ENCODE results near the gene FLT1.

The FLT1 gene

DNA sequence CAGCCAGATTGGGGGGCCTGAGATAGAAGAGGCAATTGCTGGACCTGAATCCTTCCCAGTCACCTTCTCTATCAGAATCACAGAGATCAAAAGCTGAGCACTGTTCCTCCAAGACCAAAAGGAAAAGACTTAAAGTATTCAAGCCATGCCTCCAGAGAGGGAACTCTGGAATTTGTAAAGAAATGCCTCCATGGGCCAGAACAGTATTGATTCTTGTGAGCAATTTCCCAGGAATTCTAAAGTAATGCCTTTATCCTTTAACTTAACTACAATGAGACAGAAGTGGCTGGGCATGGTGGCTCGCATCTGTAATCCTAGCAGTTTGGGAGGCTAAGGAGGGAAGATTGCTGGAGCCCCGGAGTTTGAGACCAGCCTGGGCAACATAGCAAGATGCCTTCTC lies 148.8 kb downstream of the FLT1 start:
- peaks cover 45% of the 10 kb centered on the region for H3K4me1 ChIP-seq (ENCODE audit: control insufficient read depth, insufficient read depth, low read length, poor library complexity, severe bottlenecking)
- WGBS, 2 experiments (ENCODE audit: insufficient coverage in 2 of 2), result 76 to 100% methylated on average over 1 to 2 of the region's 2 CpGs
- peak overlapping the region; percentile 85 for H3K27ac ChIP-seq (ENCODE audit: low read depth, low read length, severe bottlenecking)
- no peaks in the 10 kb centered on the region for H3K9me3 ChIP-seq (ENCODE audit: control insufficient read depth, low read length)
- no peak overlapping the region for H3K4me3 ChIP-seq (ENCODE audit: extremely low read depth, insufficient read depth, low read length, poor library complexity, severe bottlenecking)
- peaks cover 9% of the 10 kb centered on the region for H3K36me3 ChIP-seq (ENCODE audit: control insufficient read depth, insufficient read depth, low read length)

DNA sequence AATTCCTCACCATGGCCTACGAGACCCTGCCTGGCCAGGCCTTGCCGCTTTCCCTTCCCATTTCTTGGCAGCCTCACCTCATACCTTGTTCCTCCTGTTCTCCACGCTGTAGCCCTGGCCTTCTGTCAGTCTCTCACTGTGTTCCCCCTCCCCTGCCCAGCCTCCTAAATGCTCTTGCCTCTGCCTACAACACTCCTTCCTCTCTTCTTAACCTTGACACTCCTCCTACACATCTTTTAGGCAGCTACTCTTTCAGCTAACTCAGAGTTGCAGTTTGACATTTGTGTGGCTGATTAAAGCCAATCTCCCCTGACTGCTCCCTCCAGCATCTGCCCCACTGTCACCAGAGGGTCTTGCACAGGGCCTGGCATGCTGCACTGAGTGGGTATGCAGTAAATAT lies 150.8 kb downstream of the FLT1 start:
- 67 to 91% methylated on average over 1 to 3 of the region's 3 CpGs for WGBS, 2 experiments (ENCODE audit: insufficient coverage in 2 of 2)
- peak overlapping the region; percentile 3 for H3K27ac ChIP-seq (ENCODE audit: low read depth, low read length, severe bottlenecking)
- no peaks in the 10 kb centered on the region for H3K9me3 ChIP-seq (ENCODE audit: control insufficient read depth, low read length)
- H3K36me3 ChIP-seq (ENCODE audit: control insufficient read depth, insufficient read depth, low read length), result peaks cover 19% of the 10 kb centered on the region
- no peak overlapping the region for H3K4me3 ChIP-seq (ENCODE audit: extremely low read depth, insufficient read depth, low read length, poor library complexity, severe bottlenecking)
- H3K4me1 ChIP-seq (ENCODE audit: control insufficient read depth, insufficient read depth, low read length, poor library complexity, severe bottlenecking), result peaks cover 33% of the 10 kb centered on the region

DNA sequence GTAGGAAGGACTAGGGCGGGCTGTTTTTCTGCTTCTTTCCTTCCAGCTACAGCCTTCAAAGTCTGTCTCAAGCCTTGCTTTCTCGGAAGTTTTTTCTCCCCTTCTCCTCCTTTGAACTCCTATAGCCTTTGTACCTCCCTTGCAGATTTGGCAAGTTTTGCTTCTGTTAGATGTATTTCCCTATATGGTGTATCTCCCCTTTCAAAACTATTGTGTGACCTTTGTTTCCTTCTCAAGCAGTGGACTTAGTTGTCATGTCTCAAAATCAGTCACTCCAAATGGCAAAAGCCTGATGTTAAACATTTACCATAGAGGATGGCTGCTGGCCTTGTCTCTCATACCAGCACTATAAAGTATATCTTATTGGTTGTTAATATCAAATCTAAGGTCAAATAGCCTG lies 152.7 kb downstream of the FLT1 start:
- 80% methylated on average over 1 of the region's 2 CpGs; no CpG with 5 or more reads in 1 of the 2 experiments for WGBS, 2 experiments (ENCODE audit: insufficient coverage in 2 of 2)
- Histone ChIP-seq H3K4me3 (ENCODE audit: extremely low read depth, insufficient read depth, low read length, poor library complexity, severe bottlenecking) (no peak overlapping the region), H3K4me1 (ENCODE audit: control insufficient read depth, insufficient read depth, low read length, poor library complexity, severe bottlenecking) (peaks cover 20% of the 10 kb centered on the region), H3K36me3 (ENCODE audit: control insufficient read depth, insufficient read depth, low read length) (peaks cover 37% of the 10 kb centered on the region), H3K9me3 (ENCODE audit: control insufficient read depth, low read length) (no peaks in the 10 kb centered on the region), H3K27ac (ENCODE audit: low read depth, low read length, severe bottlenecking) (peak overlapping the region; percentile 60)

DNA sequence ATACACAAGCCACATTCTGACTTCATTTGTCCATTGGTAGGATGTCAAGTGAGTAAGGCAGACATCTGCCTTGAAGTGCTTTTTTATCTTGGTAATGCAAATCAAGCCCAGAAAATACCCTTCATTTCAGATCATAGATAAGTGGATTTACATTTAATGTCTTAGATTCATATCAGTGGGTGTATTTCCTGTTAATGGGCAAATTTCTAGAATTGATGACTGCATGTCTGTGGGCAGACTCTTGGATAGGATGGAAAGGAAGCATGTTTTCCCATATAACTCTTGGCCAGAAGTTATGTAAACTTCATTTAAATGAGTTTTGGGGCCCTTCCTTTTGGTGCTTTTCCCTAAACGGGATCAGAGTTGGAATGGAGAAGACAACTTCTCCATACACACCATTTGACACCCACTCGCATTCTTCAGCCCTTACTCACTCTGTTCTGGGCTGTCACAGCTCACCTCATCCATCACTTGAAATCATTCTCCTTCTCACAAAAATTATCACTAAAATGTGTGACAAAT lies 154.6 kb downstream of the FLT1 start:
- Histone ChIP-seq H3K4me1 (ENCODE audit: control insufficient read depth, insufficient read depth, low read length, poor library complexity, severe bottlenecking) (peaks cover 24% of the 10 kb centered on the region), H3K4me3 (ENCODE audit: extremely low read depth, insufficient read depth, low read length, poor library complexity, severe bottlenecking) (no peak overlapping the region), H3K9me3 (ENCODE audit: control insufficient read depth, low read length) (no peaks in the 10 kb centered on the region), H3K27ac (ENCODE audit: low read depth, low read length, severe bottlenecking) (peak overlapping the region; percentile 74), H3K36me3 (ENCODE audit: control insufficient read depth, insufficient read depth, low read length) (peaks cover 41% of the 10 kb centered on the region)
- WGBS, 2 experiments (ENCODE audit: insufficient coverage in 2 of 2), result 80 to 100% methylated on average over 1 to 2 of the region's 2 CpGs

DNA sequence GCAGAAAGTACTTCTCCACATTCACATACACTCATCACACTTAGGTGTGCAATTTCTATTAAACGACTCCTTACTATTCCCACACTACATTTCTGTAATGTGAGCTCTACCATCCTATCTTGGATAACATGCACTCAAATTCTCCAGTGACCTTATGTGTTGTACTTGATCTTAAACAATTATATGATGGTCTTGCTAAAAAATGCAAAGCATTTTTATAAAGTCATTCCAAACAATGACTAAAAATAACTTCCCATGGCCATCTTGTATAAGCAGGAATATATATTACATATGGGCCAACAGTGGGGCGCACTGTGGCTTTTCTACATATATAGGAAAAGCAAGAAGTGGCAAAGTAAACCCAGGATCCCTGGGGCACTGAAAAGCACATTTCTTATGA lies 155.5 kb downstream of the FLT1 start:
- Histone ChIP-seq H3K4me3 (ENCODE audit: extremely low read depth, insufficient read depth, low read length, poor library complexity, severe bottlenecking) (no peak overlapping the region), H3K4me1 (ENCODE audit: control insufficient read depth, insufficient read depth, low read length, poor library complexity, severe bottlenecking) (peaks cover 26% of the 10 kb centered on the region), H3K36me3 (ENCODE audit: control insufficient read depth, insufficient read depth, low read length) (peaks cover 41% of the 10 kb centered on the region), H3K9me3 (ENCODE audit: control insufficient read depth, low read length) (no peaks in the 10 kb centered on the region), H3K27ac (ENCODE audit: low read depth, low read length, severe bottlenecking) (no peak overlapping the region)
- 100% methylated on average over 1 of the region's 2 CpGs; no CpG with 5 or more reads in 1 of the 2 experiments for WGBS, 2 experiments (ENCODE audit: insufficient coverage in 2 of 2)

DNA sequence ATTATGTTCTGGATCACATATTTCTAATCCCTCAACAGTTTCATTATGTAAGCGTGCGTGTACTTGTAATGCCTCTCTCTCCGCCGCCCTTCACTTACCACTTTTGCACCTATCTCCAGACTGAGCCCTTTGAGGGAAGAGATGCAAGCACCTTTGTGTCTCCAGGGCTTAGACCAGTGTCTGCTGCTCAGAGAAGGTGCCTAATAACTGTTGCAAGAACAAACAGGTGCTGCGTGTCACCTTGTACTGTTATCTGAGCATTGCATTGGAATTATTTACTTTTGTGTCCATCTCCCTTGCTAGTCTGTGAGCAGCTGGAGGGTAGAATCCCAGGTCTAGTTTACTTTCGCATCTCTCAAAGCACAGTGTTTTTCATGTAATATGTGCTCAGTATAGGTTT lies 156.2 kb downstream of the FLT1 start:
- WGBS, 2 experiments (ENCODE audit: insufficient coverage in 2 of 2), result 100% methylated on average over 4 of the region's 6 CpGs
- Histone ChIP-seq H3K27ac (ENCODE audit: low read depth, low read length, severe bottlenecking) (no peak overlapping the region), H3K4me3 (ENCODE audit: extremely low read depth, insufficient read depth, low read length, poor library complexity, severe bottlenecking) (no peak overlapping the region), H3K9me3 (ENCODE audit: control insufficient read depth, low read length) (no peaks in the 10 kb centered on the region), H3K4me1 (ENCODE audit: control insufficient read depth, insufficient read depth, low read length, poor library complexity, severe bottlenecking) (peaks cover 31% of the 10 kb centered on the region), H3K36me3 (ENCODE audit: control insufficient read depth, insufficient read depth, low read length) (peaks cover 47% of the 10 kb centered on the region)

DNA sequence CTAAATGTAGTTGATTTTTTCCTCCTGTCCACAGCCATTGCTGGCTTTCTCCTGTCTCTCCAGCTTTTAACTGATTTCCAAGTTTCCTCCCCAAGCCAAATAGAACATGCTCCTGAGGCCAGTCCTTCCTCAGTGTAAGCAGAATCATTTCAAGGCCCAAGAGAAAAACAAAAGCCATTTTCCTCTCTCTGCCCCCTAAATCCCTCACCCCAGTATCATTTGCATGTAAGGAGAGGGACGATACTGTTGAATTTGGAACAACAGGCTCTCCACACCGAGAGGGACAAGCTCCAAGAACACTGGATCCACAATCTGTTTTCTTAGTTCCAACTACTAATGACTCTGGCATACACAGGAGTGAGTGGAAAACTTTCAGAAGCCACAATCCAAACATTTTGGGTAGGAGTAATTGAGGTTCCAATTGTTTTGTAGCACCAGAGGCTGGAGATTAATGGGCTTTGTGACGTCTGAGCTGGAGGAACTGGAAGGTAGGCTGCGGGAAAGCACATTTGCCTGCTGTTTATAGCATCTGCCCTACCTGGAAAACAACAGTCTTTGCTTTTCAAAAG lies 156.8 kb downstream of the FLT1 start:
- Histone ChIP-seq H3K9me3 (ENCODE audit: control insufficient read depth, low read length) (no peaks in the 10 kb centered on the region), H3K27ac (ENCODE audit: low read depth, low read length, severe bottlenecking) (peak overlapping the region; percentile 10), H3K4me3 (ENCODE audit: extremely low read depth, insufficient read depth, low read length, poor library complexity, severe bottlenecking) (no peak overlapping the region), H3K4me1 (ENCODE audit: control insufficient read depth, insufficient read depth, low read length, poor library complexity, severe bottlenecking) (peaks cover 31% of the 10 kb centered on the region), H3K36me3 (ENCODE audit: control insufficient read depth, insufficient read depth, low read length) (peaks cover 51% of the 10 kb centered on the region)
- WGBS, 2 experiments (ENCODE audit: insufficient coverage in 2 of 2), result 85 to 86% methylated on average over 1 to 2 of the region's 4 CpGs

DNA sequence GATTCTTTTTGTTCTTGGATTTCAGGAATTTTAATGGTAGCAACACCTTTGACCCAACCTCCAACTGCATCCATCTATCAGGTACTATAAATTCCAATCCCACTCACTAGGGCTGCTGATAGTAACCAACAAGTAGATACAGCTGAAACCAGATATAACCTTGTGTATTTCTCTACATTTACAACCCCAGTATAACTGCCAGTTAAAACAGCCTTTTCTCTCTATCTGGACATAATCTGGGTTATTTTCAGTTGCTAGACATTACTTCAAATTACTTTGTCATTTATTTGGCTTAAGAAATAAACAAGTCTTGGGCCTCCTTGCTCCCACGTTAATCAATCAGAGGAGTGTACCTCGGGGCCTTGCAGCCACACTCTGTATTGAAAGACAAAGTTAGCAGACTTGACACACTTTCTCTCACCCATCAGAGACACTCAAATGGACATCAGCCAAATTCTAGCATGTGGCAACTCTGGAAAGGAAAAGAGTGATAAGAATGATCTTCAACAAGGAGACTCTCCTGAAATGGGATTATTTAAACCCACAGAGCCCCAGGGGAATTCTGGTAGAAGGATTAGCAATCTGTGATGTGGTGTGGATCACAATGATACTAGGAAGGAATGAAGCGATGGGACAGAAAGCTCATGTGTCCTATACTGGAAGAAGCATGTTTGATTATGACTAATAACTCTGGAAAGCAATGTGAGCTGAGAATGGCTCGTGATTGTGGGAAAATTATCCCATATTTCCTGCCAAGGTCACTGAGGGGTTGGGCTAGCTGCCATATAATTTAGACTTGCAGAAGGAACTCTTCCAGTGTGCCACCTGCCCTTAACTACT lies 157.5 kb downstream of the FLT1 start:
- H3K27ac ChIP-seq (ENCODE audit: low read depth, low read length, severe bottlenecking), result peak overlapping the region; percentile 10
- H3K4me3 ChIP-seq (ENCODE audit: extremely low read depth, insufficient read depth, low read length, poor library complexity, severe bottlenecking), result no peak overlapping the region
- H3K4me1 ChIP-seq (ENCODE audit: control insufficient read depth, insufficient read depth, low read length, poor library complexity, severe bottlenecking), result peaks cover 31% of the 10 kb centered on the region
- peaks cover 58% of the 10 kb centered on the region for H3K36me3 ChIP-seq (ENCODE audit: control insufficient read depth, insufficient read depth, low read length)
- no peaks in the 10 kb centered on the region for H3K9me3 ChIP-seq (ENCODE audit: control insufficient read depth, low read length)
- 93 to 100% methylated on average over 3 to 4 of the region's 4 CpGs for WGBS, 2 experiments (ENCODE audit: insufficient coverage in 2 of 2)

DNA sequence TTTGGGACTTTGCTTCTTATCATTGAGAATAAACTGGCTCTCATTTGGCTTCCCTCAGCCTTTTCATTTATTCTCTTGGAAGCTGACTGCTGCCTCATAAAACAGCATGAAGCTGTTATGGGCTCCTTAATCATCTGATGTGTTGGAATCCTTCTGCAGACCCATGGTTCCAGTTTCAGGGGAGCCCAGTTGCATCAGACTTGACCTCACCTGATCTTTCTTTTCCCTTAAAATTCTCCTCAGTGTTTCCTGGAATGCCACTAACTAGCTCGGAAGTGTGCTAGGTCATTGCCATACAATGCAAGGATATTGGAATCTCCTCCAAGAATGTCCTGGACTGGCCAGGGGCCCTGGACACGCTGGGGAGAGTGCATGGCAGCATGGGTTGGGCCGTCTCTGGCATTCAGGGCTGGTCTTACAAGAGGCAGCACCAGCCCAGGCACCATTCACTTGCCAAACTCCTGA lies 158.7 kb downstream of the FLT1 start:
- H3K27ac ChIP-seq (ENCODE audit: low read depth, low read length, severe bottlenecking), result peak overlapping the region; percentile 64
- H3K4me1 ChIP-seq (ENCODE audit: control insufficient read depth, insufficient read depth, low read length, poor library complexity, severe bottlenecking), result peaks cover 27% of the 10 kb centered on the region
- peaks cover 69% of the 10 kb centered on the region for H3K36me3 ChIP-seq (ENCODE audit: control insufficient read depth, insufficient read depth, low read length)
- H3K9me3 ChIP-seq (ENCODE audit: control insufficient read depth, low read length), result no peaks in the 10 kb centered on the region
- 90 to 100% methylated on average over 1 to 3 of the region's 3 CpGs for WGBS, 2 experiments (ENCODE audit: insufficient coverage in 2 of 2)
- H3K4me3 ChIP-seq (ENCODE audit: extremely low read depth, insufficient read depth, low read length, poor library complexity, severe bottlenecking), result no peak overlapping the region

DNA sequence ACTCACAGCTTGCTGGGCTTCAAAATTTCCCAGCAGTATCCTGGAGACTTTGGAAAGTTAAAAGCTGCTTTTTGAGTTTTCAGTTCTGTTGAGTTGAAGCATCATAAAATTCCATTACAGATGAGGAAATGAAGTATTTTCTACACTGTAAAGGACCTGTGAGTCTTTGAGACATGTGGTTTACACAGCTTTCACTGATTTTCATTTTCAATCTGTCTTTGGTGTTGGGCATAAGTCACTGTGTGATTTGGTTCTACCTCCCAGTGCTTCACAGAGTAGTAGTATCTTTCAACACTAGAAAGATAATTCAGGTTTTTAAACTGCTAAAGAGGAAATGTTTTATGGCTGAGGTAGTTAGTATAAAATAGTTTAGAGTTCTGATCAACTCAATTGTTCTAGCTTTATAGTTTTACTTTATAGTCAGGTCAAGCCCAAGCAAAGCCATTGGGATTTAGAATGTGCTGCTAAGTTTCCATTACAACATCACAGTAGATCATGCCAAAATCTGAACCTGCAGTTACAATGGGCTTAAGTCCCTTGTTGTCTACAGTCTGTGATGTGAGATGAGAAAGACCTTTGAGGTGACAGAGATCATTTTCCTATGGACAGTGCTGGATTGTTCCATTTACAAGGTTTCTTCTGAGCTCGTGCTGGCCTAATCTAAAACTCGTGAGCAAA lies 161.6 kb downstream of the FLT1 start:
- Histone ChIP-seq H3K36me3 (ENCODE audit: control insufficient read depth, insufficient read depth, low read length) (peaks cover 60% of the 10 kb centered on the region), H3K27ac (ENCODE audit: low read depth, low read length, severe bottlenecking) (no peak overlapping the region), H3K4me3 (ENCODE audit: extremely low read depth, insufficient read depth, low read length, poor library complexity, severe bottlenecking) (no peak overlapping the region), H3K9me3 (ENCODE audit: control insufficient read depth, low read length) (no peaks in the 10 kb centered on the region), H3K4me1 (ENCODE audit: control insufficient read depth, insufficient read depth, low read length, poor library complexity, severe bottlenecking) (peaks cover 41% of the 10 kb centered on the region)
- 100% methylated on average over 1 of the region's 2 CpGs for WGBS, 2 experiments (ENCODE audit: insufficient coverage in 2 of 2)

Measured in mesodermal cell (in vitro differentiated cells).